ENCODE results near the gene PTRH1.

The PTRH1 gene

GRCh38 chr9:127722055-127722745, 6.7 kb upstream of the PTRH1 start:
- no peak overlapping the region for H3K4me3 ChIP-seq (ENCODE audit: low read depth, low read length, poor library complexity, severe bottlenecking)
- H3K9me3 ChIP-seq (ENCODE audit: low read length) = no peaks in the 10 kb centered on the region
- H3K4me2 ChIP-seq (ENCODE audit: low read length) = no peak overlapping the region
- H3K9ac ChIP-seq (ENCODE audit: low read length) = no peak overlapping the region
- TF ChIP-seq EZH2 (IDR thresholded peaks at IDR 0.05; ENCODE audit: borderline replicate concordance, low read length) (no peak), CTCF (IDR thresholded peaks at IDR 0.05; ENCODE audit: low read length) (no peak)
- H3K27me3 ChIP-seq (ENCODE audit: insufficient read depth, low read length) = peaks cover 4% of the 10 kb centered on the region; the same call in 1 of the 2 replicates
- H3K79me2 ChIP-seq (ENCODE audit: insufficient read depth, low read length) = no peaks in the 10 kb centered on the region
- no peak overlapping the region for H2AFZ ChIP-seq (ENCODE audit: low read length)
- no peaks in the 10 kb centered on the region for H3K36me3 ChIP-seq (ENCODE audit: insufficient read depth, low read length)
- H3K4me1 ChIP-seq (ENCODE audit: insufficient read depth, low read length, severe bottlenecking) = no peaks in the 10 kb centered on the region
- no peaks in the 10 kb centered on the region for H3F3A ChIP-seq (ENCODE audit: insufficient read depth, low read length)
- H4K20me1 ChIP-seq (ENCODE audit: insufficient read depth, low read length) = no peaks in the 10 kb centered on the region
- H3K27ac ChIP-seq (ENCODE audit: low read depth, low read length, poor library complexity, severe bottlenecking) = no peak overlapping the region
- no peaks in the 10 kb centered on the region for H3K9me2 ChIP-seq (ENCODE audit: low read depth, low read length)

- H3K9ac ChIP-seq (ENCODE audit: low read length) = no peak overlapping the region
- TF ChIP-seq CTCF (IDR thresholded peaks at IDR 0.05; ENCODE audit: low read length) (no peak), EZH2 (IDR thresholded peaks at IDR 0.05; ENCODE audit: borderline replicate concordance, low read length) (no peak)
- H3K9me2 ChIP-seq (ENCODE audit: low read depth, low read length) = no peaks in the 10 kb centered on the region
- peaks cover 4% of the 10 kb centered on the region; the same call in 1 of the 2 replicates for H3K27me3 ChIP-seq (ENCODE audit: insufficient read depth, low read length)
- no peak overlapping the region for H3K4me3 ChIP-seq (ENCODE audit: low read depth, low read length, poor library complexity, severe bottlenecking)
- no peaks in the 10 kb centered on the region for H3K4me1 ChIP-seq (ENCODE audit: insufficient read depth, low read length, severe bottlenecking)
- H3K4me2 ChIP-seq (ENCODE audit: low read length) = no peak overlapping the region
- no peaks in the 10 kb centered on the region for H3F3A ChIP-seq (ENCODE audit: insufficient read depth, low read length)
- no peak overlapping the region for H3K27ac ChIP-seq (ENCODE audit: low read depth, low read length, poor library complexity, severe bottlenecking)
- no peak overlapping the region for H2AFZ ChIP-seq (ENCODE audit: low read length)
- H3K79me2 ChIP-seq (ENCODE audit: insufficient read depth, low read length) = no peaks in the 10 kb centered on the region
- H3K36me3 ChIP-seq (ENCODE audit: insufficient read depth, low read length) = no peaks in the 10 kb centered on the region
- no peaks in the 10 kb centered on the region for H3K9me3 ChIP-seq (ENCODE audit: low read length)
- no peaks in the 10 kb centered on the region for H4K20me1 ChIP-seq (ENCODE audit: insufficient read depth, low read length)
Observed at GRCh38 chr9:127721391-127721821, 5.9 kb upstream of the PTRH1 start.

GRCh38 chr9:127720865-127721227, 5.4 kb upstream of the PTRH1 start:
- H3K4me2 ChIP-seq (ENCODE audit: low read length) = no peak overlapping the region
- H4K20me1 ChIP-seq (ENCODE audit: insufficient read depth, low read length) = no peaks in the 10 kb centered on the region
- H3K27ac ChIP-seq (ENCODE audit: low read depth, low read length, poor library complexity, severe bottlenecking) = no peak overlapping the region
- no peaks in the 10 kb centered on the region for H3K36me3 ChIP-seq (ENCODE audit: insufficient read depth, low read length)
- H3K4me3 ChIP-seq (ENCODE audit: low read depth, low read length, poor library complexity, severe bottlenecking) = no peak overlapping the region
- no peaks in the 10 kb centered on the region for H3K9me3 ChIP-seq (ENCODE audit: low read length)
- no peaks in the 10 kb centered on the region for H3K79me2 ChIP-seq (ENCODE audit: insufficient read depth, low read length)
- no peak overlapping the region for H2AFZ ChIP-seq (ENCODE audit: low read length)
- TF ChIP-seq CTCF (IDR thresholded peaks at IDR 0.05; ENCODE audit: low read length) = no peak
- no peak for TF ChIP-seq EZH2 (IDR thresholded peaks at IDR 0.05; ENCODE audit: borderline replicate concordance, low read length)
- H3K4me1 ChIP-seq (ENCODE audit: insufficient read depth, low read length, severe bottlenecking) = peaks cover 5% of the 10 kb centered on the region
- H3K27me3 ChIP-seq (ENCODE audit: insufficient read depth, low read length) = peaks cover 4% of the 10 kb centered on the region; the same call in 1 of the 2 replicates
- no peaks in the 10 kb centered on the region for H3K9me2 ChIP-seq (ENCODE audit: low read depth, low read length)
- no peak overlapping the region for H3K9ac ChIP-seq (ENCODE audit: low read length)
- H3F3A ChIP-seq (ENCODE audit: insufficient read depth, low read length) = no peaks in the 10 kb centered on the region

Data from OCI-LY1 (cell line).